Thyroid gland (tissue), 4 donors: Measurements from ENCODE around the gene ARHGEF35.
"Not testable (repeated sequence)": the region's sequence is repeated elsewhere in the genome, so short reads cannot be mapped to it uniquely, and the experiment has no call there.

Source experiments
- CTCF ChIP-seq, 6 experiments: fragments of 200-600 bp in 3 of 6; fragments of 450-650 bp in 3 of 6; sonication (generic) in 3 of 6; IDR thresholded peaks; one replicate each; pipeline ENCODE4 v1.5.1; 2016 to 2019; ENCODE audit warnings: antibody characterized with exemption in 6 of 6, mild to moderate bottlenecking in 2 of 6, inconsistent platforms in 1 of 6, moderate library complexity in 1 of 6
- POLR2A ChIP-seq, 2 donors: fragments of 450-650 bp; IDR thresholded peaks; one replicate each; pipeline ENCODE4 v1.6.1; 2017; ENCODE audit warnings: antibody characterized with exemption in 2 of 2, mild to moderate bottlenecking in 2 of 2, moderate library complexity in 1 of 2

- TF ChIP-seq CTCF, POLR2A (IDR thresholded peaks at IDR 0.05): not testable (repeated sequence)
Measured at GRCh38 chr7:144171594-144172350, 23.9 kb downstream of the ARHGEF35 start.
